Choroid plexus epithelial cell (primary cell): ENCODE results near the gene LRRC19.
A peak's percentile ranks its signal among the peaks of the same experiment; 100 is the strongest.

Source experiments
- DNase-seq: peaks from one replicate; pipeline ENCODE4 v3.0.0-alpha.2; 2010; ENCODE audit warnings: low read depth
- H3K4me3 ChIP-seq: 2 replicates; pipeline ENCODE4 v1.5.1; 2011; ENCODE audit warnings: low read depth, mild to moderate bottlenecking, control low read depth, low read length, moderate library complexity
- CTCF ChIP-seq: conservative IDR thresholded peaks from 2 replicates; pipeline ENCODE4 v1.5.1; 2011; ENCODE audit warnings: low read depth, mild to moderate bottlenecking, control low read depth, inconsistent platforms, low read length, moderate library complexity

Gene LRRC19

GRCh38 chr9:27042476-27042875 lies 37.0 kb upstream of the LRRC19 start:
- no peak for DNase-seq
- TF ChIP-seq CTCF, result no peak
- H3K4me3 ChIP-seq, result no peak overlapping the region

DNA sequence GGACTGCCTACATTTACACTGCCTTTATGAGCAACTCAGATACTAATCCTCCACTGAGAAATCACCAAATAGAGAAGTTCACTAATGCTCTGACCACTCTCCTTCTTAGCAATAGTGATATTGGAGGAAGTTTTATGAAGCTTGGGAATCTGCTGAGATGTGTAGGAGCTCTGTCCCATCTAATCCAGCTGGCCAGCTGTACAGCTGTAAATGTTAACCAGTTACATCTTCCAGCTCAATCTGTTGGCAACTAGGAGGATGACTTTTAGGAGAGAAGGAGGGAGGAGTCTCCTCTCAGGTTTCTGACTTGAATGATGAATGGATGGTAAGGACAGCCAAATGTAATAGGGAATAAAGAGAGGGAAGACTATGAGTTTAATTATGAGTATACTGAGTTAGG lies 36.3 kb upstream of the LRRC19 start:
- no peak for TF ChIP-seq CTCF
- DNase-seq, result no peak
- H3K4me3 ChIP-seq, result no peak overlapping the region

GRCh38 chr9:27037499-27037898 lies 32.0 kb upstream of the LRRC19 start:
- no peak overlapping the region for H3K4me3 ChIP-seq
- no peak for DNase-seq
- no peak for TF ChIP-seq CTCF

- no peak overlapping the region for H3K4me3 ChIP-seq
- DNase-seq, result peak; percentile 72
- TF ChIP-seq CTCF, result peak; percentile 81
These were observed 28.4 kb upstream of the LRRC19 start for GRCh38 chr9:27033815-27034403.

DNA sequence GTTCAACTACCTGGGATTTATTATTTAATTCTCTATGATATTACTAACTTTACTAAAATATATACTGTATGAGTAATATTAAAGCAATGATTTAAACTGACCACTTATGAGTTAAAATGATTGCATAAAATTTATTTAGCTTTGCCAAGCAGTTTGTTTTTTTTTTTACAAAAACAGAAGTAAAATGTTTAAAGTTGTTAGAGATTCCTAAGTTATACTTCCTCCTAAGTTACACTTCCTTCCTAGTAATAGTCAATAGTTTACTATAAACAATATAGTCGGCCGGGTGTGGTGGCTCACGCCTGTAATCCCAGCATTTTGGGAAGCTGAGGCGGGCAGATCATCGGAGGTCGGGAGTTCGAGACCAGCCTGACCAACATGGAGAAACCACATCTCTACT lies 23.7 kb upstream of the LRRC19 start:
- DNase-seq, result no peak
- no peak overlapping the region for H3K4me3 ChIP-seq
- TF ChIP-seq CTCF, result no peak

- TF ChIP-seq CTCF, result no peak
- no peak overlapping the region for H3K4me3 ChIP-seq
- no peak for DNase-seq
These were observed 17.4 kb upstream of the LRRC19 start for GRCh38 chr9:27022920-27023319.

GRCh38 chr9:27019589-27019988 lies 14.1 kb upstream of the LRRC19 start:
- H3K4me3 ChIP-seq, result no peak overlapping the region
- no peak for TF ChIP-seq CTCF
- peak; percentile 57 for DNase-seq
